Measurements from ENCODE around the gene SH2D5.

DNA sequence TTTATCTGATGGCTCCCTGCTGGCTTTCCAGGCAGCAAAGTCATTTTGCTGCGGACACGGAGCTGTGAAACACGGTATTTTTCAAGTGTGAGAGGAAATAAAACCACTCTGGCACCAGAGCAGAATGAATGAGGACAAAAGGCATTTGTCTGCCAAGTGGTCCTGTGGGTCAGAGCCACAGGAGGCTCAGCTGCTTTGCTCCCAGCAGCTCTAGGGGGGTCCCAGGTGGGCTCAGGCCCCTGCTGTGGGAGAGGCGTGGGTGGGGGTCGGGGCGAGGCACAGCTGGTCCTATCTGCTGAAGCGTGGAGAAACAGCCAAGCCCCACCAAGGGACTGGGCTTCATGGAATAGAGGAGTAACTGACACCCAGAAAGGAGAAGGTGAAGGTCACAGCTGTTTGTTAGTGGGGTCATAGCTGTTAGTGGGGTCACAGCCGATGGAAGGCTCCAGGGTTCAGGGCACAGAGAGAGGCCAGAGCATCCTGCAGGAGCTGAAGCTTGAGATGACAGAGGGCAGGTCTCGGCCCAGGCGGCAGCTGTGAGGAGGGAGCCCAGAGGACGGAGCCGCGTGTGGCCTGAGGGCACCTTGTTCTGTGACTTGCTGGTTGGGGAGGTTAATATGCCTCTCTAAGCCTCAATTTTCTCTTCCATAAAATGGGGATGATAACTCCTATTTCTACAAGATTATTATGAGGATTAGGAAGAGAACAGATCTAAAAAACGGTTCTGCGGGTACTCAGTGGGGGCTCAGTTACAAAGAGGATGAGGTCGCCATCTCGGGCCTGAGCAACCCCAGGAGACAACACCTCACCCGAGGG lies 21.8 kb downstream of the SH2D5 start:
- TF ChIP-seq, protein P1, sequence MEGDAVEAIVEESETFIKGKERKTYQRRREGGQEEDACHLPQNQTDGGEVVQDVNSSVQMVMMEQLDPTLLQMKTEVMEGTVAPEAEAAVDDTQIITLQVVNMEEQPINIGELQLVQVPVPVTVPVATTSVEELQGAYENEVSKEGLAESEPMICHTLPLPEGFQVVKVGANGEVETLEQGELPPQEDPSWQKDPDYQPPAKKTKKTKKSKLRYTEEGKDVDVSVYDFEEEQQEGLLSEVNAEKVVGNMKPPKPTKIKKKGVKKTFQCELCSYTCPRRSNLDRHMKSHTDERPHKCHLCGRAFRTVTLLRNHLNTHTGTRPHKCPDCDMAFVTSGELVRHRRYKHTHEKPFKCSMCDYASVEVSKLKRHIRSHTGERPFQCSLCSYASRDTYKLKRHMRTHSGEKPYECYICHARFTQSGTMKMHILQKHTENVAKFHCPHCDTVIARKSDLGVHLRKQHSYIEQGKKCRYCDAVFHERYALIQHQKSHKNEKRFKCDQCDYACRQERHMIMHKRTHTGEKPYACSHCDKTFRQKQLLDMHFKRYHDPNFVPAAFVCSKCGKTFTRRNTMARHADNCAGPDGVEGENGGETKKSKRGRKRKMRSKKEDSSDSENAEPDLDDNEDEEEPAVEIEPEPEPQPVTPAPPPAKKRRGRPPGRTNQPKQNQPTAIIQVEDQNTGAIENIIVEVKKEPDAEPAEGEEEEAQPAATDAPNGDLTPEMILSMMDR (IDR thresholded peaks at IDR 0.05; ENCODE audit: insufficient read depth, low read length) = no peak
- TF ChIP-seq POLR2AphosphoS5 (IDR thresholded peaks at IDR 0.05; ENCODE audit: low read depth) (no peak), SPI1 (IDR thresholded peaks at IDR 0.05; ENCODE audit: borderline replicate concordance, low read depth) (no peak), GABPA (IDR thresholded peaks at IDR 0.05; ENCODE audit: low read depth) (no peak)
